HCT116 (cell line): ENCODE data around the gene ATP11B. TPM values are rescaled to one million over a fixed set of nuclear protein-coding genes. Genes with fewer than 3 reads are reported as not detected.

Experiments used
- ATAC-seq: fragments of 200-7000 bp; cut with Tn5 transposase; 2 replicates; pipeline ENCODE4 v1.9.1; 2020; ENCODE audit warnings: mild to moderate bottlenecking, moderate library complexity
- BruUV-seq: library from RNA; stranded (reverse); fragments of 400-500 nt; replicated peaks from 2 replicates; lab custom pipeline; 2021; lab: Mats Ljungman, UMichigan
- CTCF ChIA-PET: fragments of 300-600 bp; sonication (Branson Sonifier 250); formaldehyde crosslinking; loops from one replicate; lab custom pipeline; 2021; ENCODE audit warnings: antibody characterized with exemption; lab: Charles Lee
- POLR2A ChIA-PET: fragments of 300-600, 350-600 bp; sonication (Branson Sonifier 250); formaldehyde crosslinking; loops from one replicate; lab custom pipeline; 2021; ENCODE audit warnings: antibody characterized with exemption; lab: Charles Lee
- RAD21 ChIA-PET, 2 experiments: fragments of 300-600 bp; sonication (Branson Sonifier 250); formaldehyde crosslinking; loops; one replicate each; lab custom pipeline; 2023; ENCODE audit warnings: low total read pairs in 2 of 2; ENCODE audit not compliant: uncharacterized antibody in 2 of 2, unreplicated experiment in 2 of 2, low non-redundant PET in 1 of 2; lab: Charles Lee
- DNase-seq: peaks from one replicate; pipeline ENCODE4 v3.0.0-alpha.2; 2010; ENCODE audit warnings: low read depth, low spot score
- H2AFZ ChIP-seq: fragments of 200-600 bp; shearing (Covaris generic), sonication (generic); 2 replicates; pipeline ENCODE4 v1.6.1; 2017; ENCODE audit warnings: low read depth, mixed run types, mixed read lengths, antibody characterized with exemption, low read length; ENCODE audit not compliant: poor library complexity, severe bottlenecking
- H3K27ac ChIP-seq: 2 replicates; pipeline ENCODE4 v1.5.1; 2012; ENCODE audit warnings: low read depth, low read length
- H3K27me3 ChIP-seq: fragments of 200-600 bp; sonication (generic); 2 replicates; pipeline ENCODE4 v1.6.1; 2016; ENCODE audit warnings: mixed run types, low read length, mixed read lengths; ENCODE audit not compliant: insufficient read depth
- H3K36me3 ChIP-seq, 2 experiments: fragments of 200-500 bp in 1 of 2; fragments of 200-600 bp in 1 of 2; sonication (Bioruptor generic) in 1 of 2; sonication (generic) in 1 of 2; 2 replicates each; pipeline versions ENCODE4 v1.5.1 to v1.6.1; 2014 to 2016; ENCODE audit warnings: low read length in 2 of 2, inconsistent platforms in 1 of 2, mixed read lengths in 1 of 2, mixed run types in 1 of 2; ENCODE audit not compliant: insufficient read depth in 2 of 2, control insufficient read depth in 1 of 2
- H3K4me1 ChIP-seq, 2 experiments: fragments of 200-600 bp in 1 of 2; sonication (generic) in 1 of 2; 2 replicates each; pipeline versions ENCODE4 v1.5.1 to v1.6.1; 2012 to 2017; ENCODE audit warnings: low read length in 2 of 2, inconsistent platforms in 1 of 2, mild to moderate bottlenecking in 1 of 2, mixed read lengths in 1 of 2, mixed run types in 1 of 2, moderate library complexity in 1 of 2; ENCODE audit not compliant: insufficient read depth in 2 of 2, control insufficient read depth in 1 of 2
- H3K4me2 ChIP-seq: fragments of 200-600 bp; sonication (generic); 2 replicates; pipeline ENCODE4 v1.6.1; 2017; ENCODE audit warnings: mixed run types, low read length, mixed read lengths
- H3K4me3 ChIP-seq, 2 experiments: fragments of 200-600 bp in 1 of 2; sonication (generic) in 1 of 2; replicated peaks in 1 of 2; 2 replicates each; pipeline ENCODE4 v1.5.1; 2011 to 2016; ENCODE audit warnings: low read length in 2 of 2, control low read depth in 1 of 2, low read depth in 1 of 2, mild to moderate bottlenecking in 1 of 2, mixed read lengths in 1 of 2, mixed run types in 1 of 2
- H3K79me2 ChIP-seq: fragments of 200-600 bp; sonication (generic); 2 replicates; pipeline ENCODE4 v1.6.1; 2017; ENCODE audit warnings: mild to moderate bottlenecking, mixed run types, low read length, moderate library complexity, mixed read lengths; ENCODE audit not compliant: insufficient read depth
- H3K9ac ChIP-seq: fragments of 200-600 bp; sonication (generic); 2 replicates; pipeline ENCODE4 v1.6.1; 2016; ENCODE audit warnings: low read length, mixed read lengths
- H3K9me2 ChIP-seq: fragments of 200-600 bp; sonication (generic), shearing (Covaris generic); 2 replicates; pipeline ENCODE4 v1.6.1; 2017; ENCODE audit warnings: mixed run types, mild to moderate bottlenecking, moderate library complexity; ENCODE audit not compliant: insufficient read depth
- H3K9me3 ChIP-seq, 2 experiments: fragments of 200-500 bp in 1 of 2; fragments of 200-600 bp in 1 of 2; sonication (Bioruptor generic) in 1 of 2; sonication (generic) in 1 of 2; 2 replicates each; pipeline ENCODE4 v1.6.1; 2014 to 2017; ENCODE audit warnings: low read length in 2 of 2, mixed read lengths in 2 of 2, inconsistent platforms in 1 of 2, low read depth in 1 of 2, mild to moderate bottlenecking in 1 of 2, mixed run types in 1 of 2, moderate library complexity in 1 of 2; ENCODE audit not compliant: control insufficient read depth in 1 of 2, insufficient read depth in 1 of 2
- H4K20me1 ChIP-seq: fragments of 200-600 bp; sonication (generic), shearing (Covaris generic); 2 replicates; pipeline ENCODE4 v1.6.1; 2017; ENCODE audit warnings: mixed run types, mild to moderate bottlenecking, moderate library complexity; ENCODE audit not compliant: insufficient read depth
- CBX3 ChIP-seq: IDR thresholded peaks from 2 replicates; pipeline ENCODE4 v1.6.1; 2012; ENCODE audit warnings: low read depth
- CEBPB ChIP-seq: IDR thresholded peaks from 2 replicates; pipeline ENCODE4 v1.6.1; 2012; ENCODE audit warnings: low read depth
- CTCF ChIP-seq, 3 experiments: fragments of 200-600 bp in 1 of 3; sonication (generic) in 1 of 3; IDR thresholded peaks in 2 of 3; conservative IDR thresholded peaks in 1 of 3; 2 replicates each; pipeline ENCODE4 v1.5.1; 2012 to 2017; ENCODE audit warnings: low read depth in 2 of 3, low read length in 2 of 3, antibody characterized with exemption in 1 of 3, borderline replicate concordance in 1 of 3, control low read depth in 1 of 3, mild to moderate bottlenecking in 1 of 3, mixed read lengths in 1 of 3, mixed run types in 1 of 3, moderate library complexity in 1 of 3; ENCODE audit not compliant: insufficient read depth in 1 of 3
- EGR1 ChIP-seq: IDR thresholded peaks from 2 replicates; pipeline ENCODE4 v1.6.1; 2012; ENCODE audit warnings: low read depth
- EZH2 ChIP-seq: fragments of 200-600 bp; sonication (generic); IDR thresholded peaks from 2 replicates; pipeline ENCODE4 v1.6.1; 2017; ENCODE audit warnings: antibody characterized with exemption, mixed run types
- EZH2phosphoT487 ChIP-seq: fragments of 200-600 bp; IDR thresholded peaks from 2 replicates; pipeline ENCODE4 v1.6.1; 2018; ENCODE audit warnings: antibody characterized with exemption, borderline replicate concordance
- FOSL1 ChIP-seq: IDR thresholded peaks from 2 replicates; pipeline ENCODE4 v1.6.1; 2012; ENCODE audit warnings: low read depth
- MAX ChIP-seq: IDR thresholded peaks from 2 replicates; pipeline ENCODE4 v1.6.1; 2012
- POLR2A ChIP-seq: IDR thresholded peaks from 2 replicates; pipeline ENCODE4 v1.7.0; 2011; ENCODE audit warnings: borderline replicate concordance; ENCODE audit not compliant: insufficient read depth, insufficient read length; ENCODE audit errors: extremely low read depth
- RAD21 ChIP-seq: IDR thresholded peaks from 2 replicates; pipeline ENCODE4 v1.6.1; 2012; ENCODE audit warnings: low read depth, mild to moderate bottlenecking
- REST ChIP-seq: IDR thresholded peaks from 2 replicates; pipeline ENCODE4 v1.6.1; 2012; ENCODE audit warnings: low read depth
- SIN3A ChIP-seq: IDR thresholded peaks from 2 replicates; pipeline ENCODE4 v1.6.1; 2012; ENCODE audit warnings: low read depth
- SP1 ChIP-seq: IDR thresholded peaks from 2 replicates; pipeline ENCODE4 v1.6.1; 2012; ENCODE audit warnings: low read depth
- SRF ChIP-seq: IDR thresholded peaks from 2 replicates; pipeline ENCODE4 v1.6.1; 2012; ENCODE audit warnings: low read depth
- ZBTB33 ChIP-seq: IDR thresholded peaks from 2 replicates; pipeline ENCODE4 v1.6.1; 2011; ENCODE audit warnings: mild to moderate bottlenecking, low read length, moderate library complexity; ENCODE audit not compliant: insufficient replicate concordance; ENCODE audit errors: extremely low read depth
- ZFX ChIP-seq: fragments of 450-650 bp; IDR thresholded peaks from 2 replicates; pipeline ENCODE4 v1.6.1; 2017
- ZNF274 ChIP-seq: fragments of 200-500 bp; sonication (Bioruptor generic); IDR thresholded peaks from 2 replicates; pipeline ENCODE4 v1.6.1; 2014; ENCODE audit warnings: mild to moderate bottlenecking, low read depth, low read length, inconsistent platforms
- intact Hi-C: fragments of 100-400 bp; cut with micrococcal nuclease; formaldehyde crosslinking; loops from 2 replicates; pipeline ENCODE4 v1.10.0; 2022
- total RNA-seq: library from RNA; stranded (reverse); gene quantifications from one replicate; pipeline ENCODE4 v1.2.1, GENCODE V29; 2021; ENCODE audit not compliant: unreplicated experiment

Gene ATP11B
- total RNA-seq, 1 experiment from 2014 or later, result 53.0 TPM

- ATAC-seq, result no peak
- H3K9me2 ChIP-seq, result no peaks in the 10 kb centered on the region
- RAD21 ChIA-PET, result no interaction called here
- no TSS peak for BruUV-seq
- H2AFZ ChIP-seq, result no peak overlapping the region
- no peaks in the 10 kb centered on the region for H3K36me3 ChIP-seq
- no peaks in the 10 kb centered on the region for H4K20me1 ChIP-seq
- H3K4me3 ChIP-seq, result no peak overlapping the region
- H3K27me3 ChIP-seq, result no peaks in the 10 kb centered on the region
- CTCF ChIA-PET, result no interaction called here
- DNase-seq, result no peak
- peaks cover 0 to 1% of the 10 kb centered on the region in 2 experiments; a peak in 1 of 4 replicates for H3K4me1 ChIP-seq
- POLR2A ChIA-PET, result no interaction called here
- no peak overlapping the region for H3K27ac ChIP-seq
- intact Hi-C loops, result no loop called here
- no peak for TF ChIP-seq FOSL1
- no peak for TF ChIP-seq MAX
- TF ChIP-seq ZFX, result no peak
- no peak for TF ChIP-seq CEBPB
- TF ChIP-seq CBX3, result no peak
- TF ChIP-seq CTCF (IDR thresholded peaks at IDR 0.05 in 2 of 3, conservative IDR thresholded peaks at IDR 0.05 in 1 of 3; ENCODE audit: borderline replicate concordance in 1 of 3, insufficient read depth in 1 of 3, low read depth in 2 of 3, low read length in 2 of 3), result no peak
- no peak for TF ChIP-seq RAD21
- no peak for TF ChIP-seq EZH2
- no peak for TF ChIP-seq POLR2A
- no peak for TF ChIP-seq ZBTB33
- no peak for TF ChIP-seq ZNF274
- TF ChIP-seq EGR1, result no peak
- TF ChIP-seq REST, result no peak
- no peak for TF ChIP-seq SRF
- no peak for TF ChIP-seq SP1
- no peak for TF ChIP-seq EZH2phosphoT487
- no peak for TF ChIP-seq SIN3A
- H3K4me2 ChIP-seq, result no peak overlapping the region
- no peak overlapping the region for H3K9ac ChIP-seq
- H3K9me3 ChIP-seq, result no peaks in the 10 kb centered on the region
- no peaks in the 10 kb centered on the region for H3K79me2 ChIP-seq
Measured at GRCh38 chr3:182787302-182788036, 5.8 kb upstream of the ATP11B start.
